T-cell (primary cell): ENCODE results near the gene RBM19. TPM values are rescaled to one million over a fixed set of nuclear protein-coding genes. Genes with fewer than 3 reads are reported as not detected.
"Not testable (repeated sequence)": the region's sequence is repeated elsewhere in the genome, so short reads cannot be mapped to it uniquely, and the experiment has no call there.

Source experiments
- ATAC-seq, 4 experiments: fragments of 200-7000 bp in 3 of 4; fragments of 150-1000 bp in 1 of 4; cut with Tn5 transposase; replicated peaks in 1 of 4; 1 replicate in 3 of 4; 2 replicates in 1 of 4; pipeline ENCODE4 v1.10.0; 2021; ENCODE audit warnings: moderate library complexity in 3 of 4, mild to moderate bottlenecking in 2 of 4, moderate number of reproducible peaks in 1 of 4
- CTCF ChIA-PET, 2 donors: fragments of 300-600 bp; sonication (Branson Sonifier 250); formaldehyde crosslinking; loops; one replicate each; lab custom pipeline; 2022; ENCODE audit warnings: antibody characterized with exemption in 2 of 2; lab: Charles Lee
- POLR2A ChIA-PET, 2 donors: fragments of 300-600 bp; sonication (Branson Sonifier 250); formaldehyde crosslinking; loops; one replicate each; lab custom pipeline; 2022; ENCODE audit warnings: antibody characterized with exemption in 2 of 2; lab: Charles Lee
- DNase-seq, 35 experiments: peaks; one replicate each; pipeline versions ENCODE4 v3.0.0 to v3.0.0-alpha.2; 2013 to 2023
- H3K27ac ChIP-seq: one replicate; pipeline ENCODE4 v1.5.1; 2013; ENCODE audit warnings: low read length
- H3K27me3 ChIP-seq, 2 experiments: replicated peaks in 1 of 2; 1 replicate in 1 of 2; 2 replicates in 1 of 2; pipeline versions ENCODE4 v1.6.1 to v1.7.0; 2013; ENCODE audit warnings: low read length in 1 of 2, mixed read lengths in 1 of 2; ENCODE audit not compliant: control insufficient read depth in 2 of 2, insufficient read depth in 2 of 2; ENCODE audit errors: extremely low read depth in 1 of 2
- H3K36me3 ChIP-seq, 2 donors: 1 replicate in 1 of 2; 2 replicates in 1 of 2; pipeline versions ENCODE4 v1.6.1 to v1.7.0; 2013; ENCODE audit warnings: low read length in 1 of 2; ENCODE audit not compliant: control insufficient read depth in 2 of 2, insufficient read depth in 1 of 2; ENCODE audit errors: extremely low read depth in 1 of 2
- H3K4me1 ChIP-seq, 2 experiments: 1 replicate in 1 of 2; 2 replicates in 1 of 2; pipeline versions ENCODE4 v1.6.1 to v1.7.0; 2013; ENCODE audit warnings: low read length in 2 of 2, mixed read lengths in 1 of 2; ENCODE audit not compliant: insufficient read depth in 2 of 2, control insufficient read depth in 1 of 2; ENCODE audit errors: extremely low read depth in 1 of 2
- H3K4me3 ChIP-seq, 2 donors: 1 replicate in 1 of 2; 2 replicates in 1 of 2; pipeline versions ENCODE4 v1.5.1 to v1.7.0; 2013; ENCODE audit warnings: mild to moderate bottlenecking in 2 of 2, low read length in 1 of 2, moderate library complexity in 1 of 2; ENCODE audit not compliant: control insufficient read depth in 1 of 2; ENCODE audit errors: extremely low read depth in 1 of 2
- H3K9me3 ChIP-seq: 2 replicates; pipeline ENCODE4 v1.7.0; 2013
- H3K27ac Mint-ChIP-seq, 2 donors: one replicate each; pipeline ENCODE4 v1.8.0; 2020 to 2021; ENCODE audit warnings: mild to moderate bottlenecking in 2 of 2, mixed read lengths in 2 of 2
- H3K27me3 Mint-ChIP-seq, 2 donors: one replicate each; pipeline ENCODE4 v1.8.0; 2021 to 2022; ENCODE audit warnings: mixed read lengths in 2 of 2
- H3K36me3 Mint-ChIP-seq: one replicate; pipeline ENCODE4 v1.8.0; 2021; ENCODE audit warnings: mixed read lengths
- H3K4me1 Mint-ChIP-seq, 3 donors: one replicate each; pipeline ENCODE4 v1.8.0; 2020 to 2022; ENCODE audit warnings: mixed read lengths in 3 of 3, mild to moderate bottlenecking in 1 of 3
- H3K4me3 Mint-ChIP-seq, 3 donors: one replicate each; pipeline ENCODE4 v1.8.0; 2020 to 2022; ENCODE audit warnings: mild to moderate bottlenecking in 3 of 3, mixed read lengths in 3 of 3, moderate library complexity in 3 of 3
- H3K9me3 Mint-ChIP-seq, 3 donors: one replicate each; pipeline ENCODE4 v1.8.0; 2020 to 2022; ENCODE audit warnings: mixed read lengths in 3 of 3
- WGBS: methylation state at CpG from one replicate; pipeline ENCODE4 v1.1.5; 2013; ENCODE audit warnings: missing lambda C conversion rate; ENCODE audit not compliant: insufficient coverage; 5-methylcytosine and 5-hydroxymethylcytosine counted together
- total RNA-seq, 35 experiments: library from RNA in 6 of 35; stranded (reverse) in 6 of 35; fragments of 120-200 nt in 1 of 35; gene quantifications; one replicate each; pipeline versions ENCODE4 v1.2.1 to v1.2.4 and lab custom pipeline; 2013 to 2026

The RBM19 gene
- total RNA-seq, 5 donors from 2014 or later (not counting 1 experiment from before 2014, with no cell fraction given): 57.9 to 80.3 (median 78.3) TPM

DNA sequence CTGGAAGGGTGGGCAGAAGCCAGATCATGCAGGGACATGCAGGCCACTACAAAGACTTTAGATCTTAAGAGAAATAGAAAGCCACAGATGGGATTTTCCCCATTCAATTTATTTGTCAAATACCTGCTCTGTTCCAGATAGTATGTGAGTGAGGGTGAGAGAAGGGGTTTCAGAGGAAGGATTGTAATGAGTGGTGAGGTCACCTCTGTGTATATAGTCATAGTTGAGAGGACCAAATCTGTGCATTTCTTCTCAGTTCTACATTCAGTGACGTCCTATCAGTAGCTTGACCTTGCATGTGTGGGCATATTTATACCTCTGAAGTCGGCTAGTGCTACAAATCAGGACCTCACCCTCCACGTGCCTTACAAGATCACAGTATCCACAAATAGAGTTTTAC, 31.2 kb upstream of the RBM19 start:
- POLR2A ChIA-PET: no interaction called here
- no CpG with 5 or more reads among the region's 3 CpGs for WGBS
- H3K27me3 Mint-ChIP-seq: peaks cover 29 to 34% of the 10 kb centered on the region in 2 donors
- CTCF ChIA-PET: interaction anchor here in 1 of 2 donors (0.7 kb wide), 1 partner anchor 713 kb away, joined by 3 read pairs; no protein-coding TSS in a partner anchor
- Histone ChIP-seq H3K27me3 (peaks cover 0 to 18% of the 10 kb centered on the region in 2 experiments), H3K9me3 (no peaks in the 10 kb centered on the region), H3K36me3 (no peaks in the 10 kb centered on the region), H3K27ac (no peak overlapping the region), H3K4me3 (no peak overlapping the region), H3K4me1 (no peaks in the 10 kb centered on the region)
- no peaks in the 10 kb centered on the region for H3K36me3 Mint-ChIP-seq
- DNase-seq (no peak), ATAC-seq (no peak)
- no peak overlapping the region for H3K4me3 Mint-ChIP-seq
- H3K27ac Mint-ChIP-seq: no peak overlapping the region
- H3K4me1 Mint-ChIP-seq: no peaks in the 10 kb centered on the region
- H3K9me3 Mint-ChIP-seq: no peaks in the 10 kb centered on the region

DNA sequence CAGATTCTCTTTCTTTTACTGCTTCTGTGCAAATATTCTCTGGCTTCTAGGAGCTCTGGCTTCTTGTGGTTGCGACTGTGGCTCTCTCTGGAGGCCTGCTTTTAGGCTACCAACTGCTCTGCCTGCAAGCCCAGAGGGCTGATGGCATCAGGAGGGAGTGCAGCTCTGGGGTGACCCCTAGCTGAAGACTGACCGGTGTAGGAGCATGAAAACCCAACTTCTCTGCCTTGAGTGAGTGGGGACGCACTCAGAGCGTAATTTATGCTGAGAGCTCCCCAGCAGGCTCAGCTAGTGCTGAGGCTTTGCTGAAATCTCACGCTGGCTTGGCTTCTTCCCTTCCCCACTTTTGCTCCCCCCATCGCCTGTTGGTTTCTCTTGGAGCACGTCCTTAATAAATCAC, 29.9 kb upstream of the RBM19 start:
- Mint-ChIP-seq H3K4me3 (no peak overlapping the region), H3K36me3 (no peaks in the 10 kb centered on the region), H3K27me3 (peaks cover 26 to 45% of the 10 kb centered on the region in 2 donors), H3K9me3 (no peaks in the 10 kb centered on the region), H3K4me1 (no peaks in the 10 kb centered on the region), H3K27ac (no peak overlapping the region)
- Histone ChIP-seq H3K4me1 (no peaks in the 10 kb centered on the region), H3K27ac (no peak overlapping the region), H3K36me3 (no peaks in the 10 kb centered on the region), H3K9me3 (no peaks in the 10 kb centered on the region), H3K4me3 (no peak overlapping the region), H3K27me3 (peaks cover 0 to 19% of the 10 kb centered on the region in 2 experiments)
- ChIA-PET CTCF (no interaction called here), POLR2A (no interaction called here)
- WGBS: 28% methylated on average over 6 of the region's 7 CpGs
- ATAC-seq (no peak), DNase-seq (no peak)

DNA sequence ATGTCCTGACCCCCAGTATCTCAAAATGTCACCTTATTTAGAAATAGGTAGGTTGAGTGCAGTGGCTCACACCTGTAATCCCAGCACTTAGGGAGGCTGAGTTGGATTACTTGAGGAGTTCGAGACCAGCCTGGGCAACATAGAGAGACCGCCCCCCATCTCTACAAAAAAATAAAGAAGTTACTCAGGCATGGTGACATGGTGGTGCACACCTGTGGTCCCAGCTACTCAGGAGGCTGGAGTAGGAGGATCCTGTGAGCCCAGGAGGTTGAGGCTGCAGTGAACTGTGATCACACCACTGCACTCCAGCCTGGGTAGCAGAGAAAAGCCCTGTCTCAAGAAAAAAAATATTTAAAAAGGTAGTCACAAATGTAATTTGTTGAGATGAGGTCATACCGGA, 27.9 kb upstream of the RBM19 start:
- Mint-ChIP-seq H3K4me1 (no peaks in the 10 kb centered on the region), H3K27me3 (peaks cover 27 to 50% of the 10 kb centered on the region in 2 donors), H3K36me3 (no peaks in the 10 kb centered on the region), H3K27ac (no peak overlapping the region), H3K9me3 (no peaks in the 10 kb centered on the region), H3K4me3 (no peak overlapping the region)
- ATAC-seq (no peak), DNase-seq (no peak)
- Histone ChIP-seq H3K4me3 (no peak overlapping the region), H3K9me3 (no peaks in the 10 kb centered on the region), H3K36me3 (no peaks in the 10 kb centered on the region), H3K27me3 (peaks cover 2 to 19% of the 10 kb centered on the region in 2 experiments), H3K27ac (no peak overlapping the region), H3K4me1 (no peaks in the 10 kb centered on the region)
- CTCF ChIA-PET: no interaction called here
- no CpG with 5 or more reads among the region's 3 CpGs for WGBS
- POLR2A ChIA-PET: no interaction called here

DNA sequence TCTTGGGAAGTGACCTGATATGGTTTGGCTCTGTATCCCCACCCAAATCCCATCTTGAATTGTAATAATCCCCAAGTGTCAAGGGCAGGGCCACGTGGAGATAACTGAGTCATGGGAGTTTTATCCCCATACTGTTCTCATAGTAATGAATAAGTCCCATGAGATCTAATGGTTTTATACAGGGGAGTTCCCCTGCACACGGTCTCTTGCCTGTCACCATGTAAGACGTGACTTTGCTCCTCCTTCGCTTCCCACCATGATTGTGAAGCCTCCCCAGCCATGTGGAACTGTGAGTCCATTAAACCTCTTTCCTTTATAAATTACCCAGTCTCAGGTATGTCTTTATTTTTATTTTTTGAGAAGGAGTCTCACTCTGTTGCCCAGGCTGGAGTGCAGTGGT, 26.6 kb upstream of the RBM19 start:
- peaks cover 36 to 54% of the 10 kb centered on the region in 2 donors for H3K27me3 Mint-ChIP-seq
- not testable (repeated sequence) for H3K4me1 ChIP-seq, ATAC-seq, H3K36me3 ChIP-seq, H3K4me3 ChIP-seq, H3K27ac ChIP-seq, H3K4me1 Mint-ChIP-seq, H3K9me3 ChIP-seq, DNase-seq, H3K36me3 Mint-ChIP-seq, H3K4me3 Mint-ChIP-seq, H3K9me3 Mint-ChIP-seq, H3K27ac Mint-ChIP-seq
- WGBS: no CpG with 5 or more reads among the region's 4 CpGs
- CTCF ChIA-PET: interaction anchor here in 1 of 2 donors (0.7 kb wide), 1 partner anchor 21 kb away, joined by 3 read pairs; no protein-coding TSS in a partner anchor
- peaks cover 2 to 19% of the 10 kb centered on the region in 2 experiments for H3K27me3 ChIP-seq
- POLR2A ChIA-PET: interaction anchor here in 1 of 2 donors (0.7 kb wide), 1 partner anchor 14 kb away, joined by 4 read pairs; no protein-coding TSS in a partner anchor

DNA sequence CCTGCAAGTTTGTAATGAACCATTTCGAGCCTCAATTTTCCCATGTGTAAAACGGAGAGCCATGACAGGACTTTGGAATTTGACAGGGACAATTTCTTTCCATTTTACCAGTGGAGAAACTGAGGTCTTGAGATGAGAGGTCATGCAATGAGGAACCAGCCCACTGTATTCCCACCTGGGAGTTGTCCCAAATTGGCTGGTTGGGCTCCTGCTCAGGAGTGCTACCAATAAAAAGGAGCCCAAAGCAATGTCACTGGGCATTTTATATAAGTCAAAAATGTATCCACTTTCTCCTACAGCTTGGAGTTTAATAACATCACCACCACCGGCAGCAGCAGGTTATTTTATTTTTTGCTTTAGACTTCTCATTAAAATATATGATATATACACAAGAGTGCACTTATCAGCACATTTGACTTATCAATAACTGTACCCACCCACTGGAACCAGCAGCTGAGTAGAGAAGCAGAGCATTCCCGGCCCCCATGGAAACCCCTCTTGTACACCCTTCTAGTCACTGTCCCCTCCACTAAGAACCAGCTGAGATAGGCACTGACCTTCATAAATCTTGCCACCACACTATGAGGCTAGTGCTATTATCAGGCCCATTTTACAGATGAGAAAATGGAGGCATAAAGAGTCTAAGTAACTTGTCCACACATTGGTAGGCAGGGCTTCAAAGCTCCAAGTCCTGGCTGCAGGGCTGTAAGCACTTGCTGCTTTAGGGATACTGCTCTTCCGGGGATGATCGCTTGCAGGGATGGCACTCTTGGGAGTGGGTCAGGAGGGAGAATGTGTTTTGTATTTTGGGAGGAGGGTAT, 25.3 kb upstream of the RBM19 start:
- CTCF ChIA-PET: no interaction called here

DNA sequence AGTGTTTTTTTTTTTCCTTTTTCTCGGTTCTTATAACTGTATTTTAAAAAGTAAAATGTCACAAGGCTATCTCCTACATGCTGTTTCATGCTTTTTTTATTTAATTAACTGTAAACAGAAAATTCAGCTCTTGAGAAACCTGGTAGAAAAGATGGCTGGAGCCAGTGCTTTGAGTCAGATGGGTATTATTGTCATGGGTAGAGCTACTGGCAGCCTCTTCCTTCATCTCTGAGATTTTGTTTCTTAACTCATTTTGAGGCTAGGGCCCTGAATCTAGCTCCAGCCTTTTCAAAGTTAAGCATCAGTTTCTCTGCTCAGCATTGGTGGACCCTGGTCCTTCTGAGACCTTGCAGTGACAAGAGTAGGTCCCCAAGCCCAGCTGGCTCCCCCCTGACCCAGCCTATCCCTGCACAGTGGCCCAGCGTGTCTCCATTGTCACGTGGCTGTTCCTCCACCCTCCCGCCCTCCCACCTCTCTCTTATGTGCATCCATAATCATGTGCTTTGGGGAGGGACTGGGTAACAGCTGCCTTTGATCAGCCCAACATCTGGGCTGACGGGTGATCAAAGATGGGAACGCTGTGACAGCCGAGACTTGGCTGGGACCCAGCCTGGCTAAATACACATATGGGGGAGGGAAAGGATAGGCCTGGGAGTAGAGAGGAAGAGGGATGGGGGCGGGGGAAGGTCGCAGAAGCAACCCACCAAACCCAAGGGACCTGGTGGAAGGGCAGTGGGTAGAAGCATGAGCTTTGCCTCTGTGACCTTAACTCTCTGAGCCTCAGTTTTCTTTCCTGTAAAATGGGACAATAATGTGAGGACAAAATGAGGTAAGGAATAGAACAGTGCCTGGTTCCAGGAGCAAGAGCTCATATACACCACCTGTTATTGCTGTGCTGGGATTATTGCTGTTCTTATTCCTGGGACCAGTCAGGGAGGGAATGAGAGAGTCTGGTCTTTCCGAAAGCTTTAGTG, 24.4 kb upstream of the RBM19 start:
- Histone ChIP-seq H3K27ac (no peak overlapping the region), H3K4me3 (no peak overlapping the region), H3K9me3 (no peaks in the 10 kb centered on the region), H3K4me1 (no peaks in the 10 kb centered on the region), H3K27me3 (peaks cover 2 to 17% of the 10 kb centered on the region in 2 experiments), H3K36me3 (no peaks in the 10 kb centered on the region)
- CTCF ChIA-PET: interaction anchor here in 1 of 2 donors (0.6 kb wide), 1 partner anchor 10 kb away, joined by 3 read pairs; no protein-coding TSS in a partner anchor
- POLR2A ChIA-PET: no interaction called here
- WGBS: no CpG with 5 or more reads among the region's 10 CpGs
- ATAC-seq: no peak
- Mint-ChIP-seq H3K4me3 (no peak overlapping the region), H3K4me1 (no peaks in the 10 kb centered on the region), H3K27ac (no peak overlapping the region), H3K36me3 (no peaks in the 10 kb centered on the region), H3K9me3 (no peaks in the 10 kb centered on the region), H3K27me3 (peaks cover 47 to 49% of the 10 kb centered on the region in 2 donors)
- no peak for DNase-seq

More for the DNA sequence above, 25.3 kb upstream of the RBM19 start:
- Mint-ChIP-seq H3K4me1 (no peaks in the 10 kb centered on the region), H3K27me3 (peaks cover 44 to 52% of the 10 kb centered on the region in 2 donors), H3K4me3 (no peak overlapping the region), H3K9me3 (no peaks in the 10 kb centered on the region), H3K27ac (no peak overlapping the region), H3K36me3 (no peaks in the 10 kb centered on the region)
- no peak overlapping the region for H3K4me3 ChIP-seq
- POLR2A ChIA-PET: no interaction called here
- H3K9me3 ChIP-seq: no peaks in the 10 kb centered on the region
- 59% methylated on average over 3 of the region's 6 CpGs for WGBS
- H3K27me3 ChIP-seq: peaks cover 2 to 19% of the 10 kb centered on the region in 2 experiments
- ATAC-seq: no peak
- no peak for DNase-seq
- no peaks in the 10 kb centered on the region for H3K4me1 ChIP-seq
- H3K36me3 ChIP-seq: no peaks in the 10 kb centered on the region
- H3K27ac ChIP-seq: no peak overlapping the region
